GM19351 (cell line): ENCODE data around the gene ARMC9.

Experiments used
- ATAC-seq: cut with Tn5 transposase; IDR thresholded peaks from one replicate; pipeline ENCODE4 v1.9.1; 2021; ENCODE audit warnings: mild to moderate bottlenecking, moderate library complexity; ENCODE audit not compliant: unreplicated experiment

Gene ARMC9

DNA sequence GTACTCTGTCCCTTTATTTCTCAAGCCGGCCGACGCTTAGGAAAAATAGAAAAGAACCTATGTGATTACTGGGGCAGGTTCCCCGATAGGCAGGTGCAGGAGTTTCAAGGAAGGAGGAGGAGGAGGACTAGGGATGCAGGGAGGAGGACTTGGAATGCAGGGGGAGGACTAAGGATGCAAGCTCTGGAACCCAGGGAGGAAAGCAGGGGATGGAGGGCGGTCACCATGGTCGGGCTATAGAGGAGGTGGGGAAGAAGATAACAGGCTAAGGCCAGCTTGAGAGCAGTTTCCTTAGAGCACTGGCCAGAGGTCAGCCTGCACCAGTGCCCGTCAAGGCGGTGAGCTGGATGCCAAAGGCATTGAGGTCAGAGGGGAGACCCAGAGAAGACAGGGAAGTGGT, 178.4 kb downstream of the ARMC9 start:
- ATAC-seq: no peak

DNA sequence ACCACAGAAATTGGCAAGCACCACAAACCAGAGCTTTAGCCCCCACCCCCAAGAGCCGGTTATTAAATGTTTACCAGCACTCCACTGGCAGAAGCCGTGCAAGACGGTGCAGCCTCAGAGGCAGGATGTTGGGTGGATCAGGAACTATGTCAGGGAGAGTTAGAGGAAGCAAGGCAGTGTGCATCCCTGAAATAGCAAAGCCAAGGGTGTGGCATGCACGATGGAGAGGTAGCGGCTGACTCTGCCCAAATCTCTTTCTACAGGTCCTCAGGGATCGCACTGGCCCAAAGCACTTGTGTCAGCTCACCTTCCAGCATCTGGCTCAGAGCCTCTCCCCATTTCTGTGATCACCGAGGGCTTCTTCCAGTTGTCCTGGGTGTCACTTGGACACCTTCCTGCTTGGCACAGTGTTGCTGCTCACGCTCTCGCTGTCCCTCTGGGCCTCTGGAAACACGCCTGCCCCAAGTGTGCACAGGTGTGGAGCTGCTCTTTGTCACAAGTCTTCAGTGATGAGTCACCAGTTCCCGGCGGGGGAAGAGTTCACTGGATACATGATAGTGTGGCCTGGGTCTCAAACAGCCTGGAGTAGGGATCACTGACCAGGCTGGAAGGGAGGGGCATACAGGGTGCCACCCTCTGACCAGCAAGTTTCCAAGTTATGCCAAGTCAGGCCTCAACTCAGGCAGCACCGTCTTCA, 179.7 kb downstream of the ARMC9 start:
- ATAC-seq: no peak

DNA sequence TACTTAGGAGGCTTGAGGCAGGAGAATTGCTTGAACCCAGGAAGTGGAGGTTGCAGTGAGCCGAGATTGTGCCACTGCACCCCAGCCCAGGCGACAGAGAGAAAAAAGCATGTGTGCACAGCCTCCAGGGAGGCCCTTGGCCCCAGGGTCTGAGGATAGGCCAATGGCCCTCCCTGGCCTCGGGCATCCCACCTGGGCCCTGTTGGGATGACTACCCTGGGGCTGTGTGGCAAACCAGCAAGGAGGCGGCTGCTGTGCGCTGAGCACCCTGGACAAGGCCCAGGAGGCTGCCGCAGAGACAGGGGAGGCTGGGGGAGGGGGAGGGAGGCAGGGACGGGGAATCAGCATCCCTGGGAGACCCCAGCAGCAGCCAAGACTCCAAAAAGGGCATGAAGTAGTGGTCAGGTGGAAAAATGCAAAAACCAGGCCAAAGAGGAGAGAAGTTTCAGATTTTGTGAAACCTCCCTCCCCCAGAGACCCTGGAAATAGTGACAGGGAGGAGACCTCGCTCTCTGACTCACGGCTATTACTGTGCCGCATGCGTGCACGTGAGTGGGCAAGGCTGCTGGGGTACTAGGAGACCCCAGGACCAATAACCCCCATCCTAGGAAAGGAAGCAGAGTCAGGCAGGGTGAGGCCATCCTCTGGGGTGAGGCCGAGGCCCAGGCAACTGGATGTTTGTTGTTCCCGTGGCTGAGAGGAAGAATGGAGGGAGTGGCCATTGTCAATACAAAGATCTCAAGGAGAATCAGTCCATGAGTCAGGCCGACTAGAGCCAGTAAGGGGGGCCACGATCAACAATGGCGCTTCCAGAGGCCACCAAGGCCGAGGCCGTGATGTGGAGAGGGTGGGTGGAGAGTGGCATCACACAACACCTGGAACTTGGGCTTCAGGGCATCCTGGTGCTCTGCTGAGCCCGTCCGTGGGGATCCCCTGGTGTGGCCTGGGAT, 181.1 kb downstream of the ARMC9 start:
- no peak for ATAC-seq

DNA sequence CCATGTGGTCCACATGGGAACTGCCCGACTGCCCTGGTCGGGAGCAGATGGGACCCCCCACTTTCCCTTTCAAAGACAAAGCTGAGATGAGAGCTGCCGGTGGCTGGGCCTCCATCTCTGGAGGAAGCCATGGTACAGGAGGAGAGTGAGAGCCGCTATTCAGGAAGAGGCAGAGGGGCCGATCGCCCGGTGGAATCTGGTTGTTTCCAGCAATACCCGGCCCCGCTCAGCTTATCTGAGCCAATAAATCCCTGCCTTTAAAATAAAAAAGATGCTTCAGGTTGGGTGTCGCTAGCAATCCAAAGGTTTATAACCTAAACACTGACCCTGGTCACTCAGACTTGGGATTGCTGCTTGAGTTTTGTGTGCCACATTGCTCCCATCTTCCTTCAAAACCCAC, 181.9 kb downstream of the ARMC9 start:
- ATAC-seq: no peak

DNA sequence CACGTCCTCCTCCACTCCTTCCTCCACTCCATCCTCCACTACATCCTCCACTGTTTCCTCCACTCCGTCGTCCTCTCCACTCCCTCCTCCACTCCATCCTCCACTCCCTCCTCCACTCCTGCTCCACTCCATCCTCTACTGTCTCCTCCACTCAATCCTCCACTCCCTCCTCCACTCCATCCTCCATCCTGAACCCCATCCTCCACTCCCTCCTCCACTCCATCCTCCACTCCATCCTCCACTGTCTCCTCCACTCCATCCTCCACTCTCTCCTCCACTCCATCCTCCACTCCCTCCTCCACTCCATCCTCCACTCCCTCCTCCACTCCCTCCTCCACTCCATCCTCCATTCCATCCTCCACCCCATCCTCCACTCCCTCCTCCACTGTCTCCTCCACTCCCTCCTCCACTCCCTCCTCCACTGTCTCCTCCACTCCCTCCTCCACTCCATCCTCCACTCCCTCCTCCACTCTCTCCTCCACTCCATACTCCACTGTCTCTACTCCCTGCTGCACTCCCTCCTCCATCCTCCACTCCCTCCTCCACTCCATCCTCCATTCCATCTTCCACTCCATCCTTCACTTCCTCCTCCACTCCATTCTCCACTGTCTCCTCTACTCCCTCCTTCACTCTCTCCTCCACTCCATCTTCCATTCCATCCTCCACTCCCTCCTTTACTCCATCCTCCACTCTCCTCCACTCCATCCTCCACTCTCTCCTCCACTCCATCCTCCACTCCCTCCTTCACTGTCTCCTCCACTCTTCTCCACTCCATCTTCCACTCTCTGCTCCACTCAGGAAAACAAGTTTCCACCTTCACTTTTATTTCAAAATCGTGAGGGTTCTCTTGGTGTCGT, 182.8 kb downstream of the ARMC9 start:
- no peak for ATAC-seq

DNA sequence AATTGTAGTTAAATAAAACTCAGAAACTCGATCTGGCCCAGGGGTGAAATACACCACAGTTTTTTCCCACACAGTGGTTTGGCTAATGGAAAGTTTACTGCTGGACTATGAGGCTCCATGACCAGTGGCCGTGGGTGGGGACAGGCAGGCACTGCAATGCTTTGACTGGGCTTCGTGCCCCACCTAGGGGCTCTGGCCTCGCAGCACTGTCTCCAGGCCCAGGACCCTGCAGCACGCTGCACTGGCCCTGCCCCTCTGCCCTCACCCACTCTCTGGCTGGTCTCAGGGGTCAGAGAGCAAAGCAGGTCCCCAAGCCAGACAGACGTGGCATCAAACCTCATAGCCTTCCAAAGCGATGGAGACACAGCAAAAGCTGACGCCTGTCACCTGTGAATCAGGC, 183.7 kb downstream of the ARMC9 start:
- ATAC-seq: no peak

DNA sequence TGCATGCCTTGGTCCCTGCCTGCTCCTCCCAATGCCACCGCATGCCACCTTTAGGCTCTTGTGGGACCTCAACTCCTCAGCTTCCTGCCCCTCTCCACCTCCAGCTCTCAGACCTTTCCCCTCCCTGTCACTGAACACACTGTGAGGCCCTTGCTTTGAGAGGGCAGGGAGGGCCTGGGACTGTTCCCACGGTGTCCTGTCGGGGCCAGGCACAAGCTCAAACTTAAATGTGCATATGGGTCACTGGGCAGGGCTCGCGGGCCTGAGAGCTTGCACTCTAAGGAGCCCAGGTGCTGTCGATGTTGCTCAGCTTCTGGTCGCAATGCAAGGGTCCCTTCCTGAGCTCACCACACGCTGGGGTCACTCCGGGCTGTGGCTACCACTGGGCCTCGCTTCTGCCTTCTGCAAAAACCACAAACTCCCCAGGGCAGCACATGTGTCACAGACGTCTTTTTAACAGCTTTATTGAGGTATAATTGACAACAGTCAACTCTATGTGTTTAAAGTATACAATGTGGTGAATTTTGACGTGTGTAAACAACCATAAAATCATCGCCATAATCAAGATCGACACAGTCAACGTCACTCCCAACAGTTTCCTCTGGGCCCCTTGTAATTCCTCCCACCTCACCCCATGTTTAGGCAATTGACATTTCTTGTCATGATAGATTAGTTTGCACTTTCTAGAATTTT, 185.1 kb downstream of the ARMC9 start:
- no peak for ATAC-seq

DNA sequence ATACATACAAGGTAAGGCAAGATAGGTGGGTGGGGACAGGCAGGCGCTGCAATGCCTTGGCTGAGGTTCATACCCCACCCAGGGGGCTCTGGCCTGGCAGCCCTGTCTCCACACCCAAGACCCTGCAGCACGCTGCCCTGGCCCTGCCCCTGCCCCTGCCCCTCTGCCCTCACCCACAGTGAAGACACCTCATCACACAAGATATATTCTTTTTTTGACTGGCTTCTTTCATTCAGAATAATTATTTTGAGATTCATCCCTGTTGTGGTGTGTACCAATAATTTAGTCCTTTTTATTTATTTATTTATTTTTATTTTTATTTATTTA, 185.6 kb downstream of the ARMC9 start:
- ATAC-seq: no peak

DNA sequence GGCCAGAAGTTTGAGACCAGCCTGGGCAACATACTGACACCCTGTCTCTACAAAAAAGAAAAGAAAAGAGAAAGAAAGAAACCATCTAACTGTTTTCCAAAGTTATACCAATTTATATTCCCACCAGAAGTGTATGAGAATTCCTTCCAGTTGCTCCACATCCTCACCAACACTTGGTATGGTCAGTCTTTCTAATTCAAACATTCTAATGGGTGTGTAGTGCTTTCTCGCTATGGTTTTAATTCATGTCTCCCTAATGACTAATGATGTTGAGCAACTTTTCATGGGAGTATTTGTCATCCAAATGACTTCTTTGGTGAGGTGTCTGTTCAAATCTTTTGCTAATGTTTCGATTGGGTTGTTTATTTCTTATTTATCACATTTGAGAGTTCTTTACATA, 186.5 kb downstream of the ARMC9 start:
- ATAC-seq: no peak

DNA sequence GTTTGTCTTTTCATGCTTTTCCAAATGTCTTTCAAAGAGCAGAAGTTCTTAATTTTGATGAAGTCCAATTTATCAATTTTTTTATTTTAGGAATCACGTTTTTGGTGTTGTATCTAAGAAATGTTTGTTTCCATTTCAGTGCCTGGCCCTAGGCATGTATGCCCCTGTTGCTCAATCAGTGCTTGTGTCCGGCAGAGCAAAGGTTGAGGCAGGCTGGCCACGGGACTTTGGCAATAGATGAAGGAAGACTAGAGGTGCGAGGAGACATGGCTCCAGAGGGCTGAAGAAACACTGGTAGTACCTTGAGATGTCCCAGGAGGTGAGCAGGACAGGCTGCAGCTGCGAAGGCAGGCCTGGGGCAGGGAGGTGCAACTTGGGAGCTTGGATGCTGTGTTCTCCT, 187.0 kb downstream of the ARMC9 start:
- ATAC-seq: no peak

DNA sequence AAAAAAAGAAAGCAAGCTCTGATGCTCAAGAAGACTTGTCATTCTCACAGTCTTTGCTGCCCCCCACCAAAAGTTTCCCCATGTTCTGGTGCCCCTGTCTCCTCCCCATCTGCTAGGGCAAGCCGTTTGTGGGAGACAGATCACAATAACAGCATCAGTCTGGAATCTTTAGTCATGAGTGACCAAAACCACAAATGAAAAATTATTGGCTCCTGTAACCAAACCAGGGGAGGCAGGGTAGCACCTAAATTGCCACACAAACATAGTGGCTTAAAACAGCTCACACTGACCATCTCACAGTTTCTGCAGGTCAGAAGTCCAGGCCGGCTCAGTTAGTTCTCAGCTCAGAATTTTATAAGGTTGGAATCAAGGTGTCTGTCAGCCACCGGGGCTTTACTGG, 188.0 kb downstream of the ARMC9 start:
- ATAC-seq: no peak

DNA sequence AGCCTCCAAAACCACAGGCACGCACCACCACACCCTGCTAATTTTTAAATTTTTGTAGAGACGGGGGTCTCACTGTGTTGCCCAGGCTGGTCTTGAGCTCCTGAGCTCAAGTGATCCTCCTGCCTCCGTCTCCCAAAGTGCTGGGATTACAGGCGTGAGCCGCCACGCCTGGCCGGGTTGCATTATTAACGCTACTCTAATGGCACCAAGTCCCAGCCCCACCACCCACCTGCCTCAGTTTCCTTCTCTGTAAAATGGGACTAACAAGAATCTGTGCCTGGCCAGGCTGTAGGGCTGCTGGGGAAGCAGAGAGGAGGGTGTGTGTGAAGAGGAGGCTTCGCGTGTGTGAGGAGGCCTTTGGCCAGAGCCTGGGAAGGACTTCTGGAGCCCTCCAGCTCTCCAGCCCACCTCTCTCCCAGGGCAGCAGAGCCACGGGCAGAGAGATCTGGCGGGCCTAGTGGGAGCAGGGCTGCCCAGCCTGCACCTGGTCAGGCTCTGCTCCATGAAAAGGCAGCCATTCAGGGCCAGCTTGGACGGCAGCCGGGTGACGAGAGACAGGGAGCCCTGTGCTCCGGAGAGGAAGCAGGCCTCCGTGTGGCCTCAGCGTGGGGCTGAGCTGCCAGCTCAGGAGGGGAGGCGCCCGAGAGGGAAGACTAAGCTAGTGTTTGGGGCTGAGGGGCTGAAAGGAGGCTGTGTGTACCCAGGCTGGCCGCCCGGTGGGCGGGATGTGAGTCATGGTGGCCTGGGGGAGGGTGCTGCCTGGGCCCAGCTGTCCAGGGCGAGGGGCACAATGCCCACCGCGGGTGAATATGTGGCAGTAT, 189.7 kb downstream of the ARMC9 start:
- no peak for ATAC-seq

DNA sequence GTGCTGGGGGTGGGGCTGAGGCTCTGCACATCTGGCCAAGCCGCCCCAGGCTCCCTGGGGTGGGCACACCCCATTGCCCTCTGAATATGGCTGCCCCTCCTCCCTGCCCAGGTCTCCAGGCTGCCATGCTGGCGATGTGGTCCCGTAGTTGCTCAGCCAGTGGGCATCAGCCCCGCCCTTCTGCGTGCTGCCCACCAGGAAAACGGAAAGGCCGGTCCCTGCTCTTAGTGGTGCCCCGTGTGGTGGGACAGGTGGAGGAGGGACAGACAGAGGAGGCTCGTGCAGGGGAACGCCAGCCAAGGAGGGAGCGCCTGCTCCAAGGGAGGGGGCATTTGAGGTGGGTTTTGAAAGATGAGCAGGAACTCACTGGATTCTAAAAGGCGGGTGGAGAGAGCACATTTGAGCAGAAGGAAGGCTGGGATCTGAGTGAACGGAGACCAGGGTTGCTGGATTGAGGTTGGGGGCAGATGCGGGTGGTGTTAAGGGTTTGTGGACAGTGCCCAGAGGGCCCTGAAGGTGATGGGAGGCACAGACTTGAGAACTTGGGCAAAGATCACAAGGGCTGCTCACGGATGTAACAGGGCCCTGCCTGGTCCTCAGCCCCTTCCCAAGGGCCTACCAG, 190.4 kb downstream of the ARMC9 start:
- ATAC-seq: no peak

DNA sequence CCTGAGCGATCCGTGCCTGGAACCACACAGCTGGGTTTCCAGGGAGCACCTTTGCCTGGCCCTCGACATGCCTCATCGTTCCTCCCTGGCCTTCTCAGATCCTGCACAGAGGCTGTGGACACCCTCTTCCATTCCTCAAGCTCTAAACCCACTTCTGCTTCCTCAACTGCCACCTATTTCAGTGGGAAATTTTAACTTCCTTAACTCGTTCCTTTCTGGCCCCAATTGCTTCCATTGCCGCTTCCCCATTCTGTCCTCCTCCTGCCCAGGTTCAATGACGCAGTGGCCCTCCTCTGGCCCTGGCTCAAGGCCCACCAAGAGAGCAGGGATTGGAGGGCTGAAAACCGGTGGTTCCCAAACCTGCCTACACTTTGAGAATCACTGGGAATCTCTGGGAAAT, 192.2 kb downstream of the ARMC9 start:
- no peak for ATAC-seq

DNA sequence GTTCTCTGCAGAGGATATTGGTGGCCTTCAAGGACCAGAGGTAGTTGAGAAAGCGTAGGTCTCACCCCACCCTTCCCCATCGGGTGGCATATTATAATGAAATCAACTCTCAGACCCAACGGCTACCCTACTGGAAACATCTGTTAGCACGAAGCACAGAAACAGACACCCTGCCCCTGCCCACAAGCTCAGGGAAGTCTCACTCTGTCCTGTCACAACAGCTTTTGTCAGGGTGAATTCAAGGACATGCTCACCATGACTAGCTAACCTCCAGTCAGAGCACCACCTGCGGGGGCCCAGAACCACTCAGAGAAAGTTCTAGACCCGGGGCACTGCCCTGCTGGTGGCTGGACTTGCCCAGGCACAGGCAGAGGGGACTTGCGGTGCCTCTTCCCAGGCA, 193.6 kb downstream of the ARMC9 start:
- ATAC-seq: no peak

DNA sequence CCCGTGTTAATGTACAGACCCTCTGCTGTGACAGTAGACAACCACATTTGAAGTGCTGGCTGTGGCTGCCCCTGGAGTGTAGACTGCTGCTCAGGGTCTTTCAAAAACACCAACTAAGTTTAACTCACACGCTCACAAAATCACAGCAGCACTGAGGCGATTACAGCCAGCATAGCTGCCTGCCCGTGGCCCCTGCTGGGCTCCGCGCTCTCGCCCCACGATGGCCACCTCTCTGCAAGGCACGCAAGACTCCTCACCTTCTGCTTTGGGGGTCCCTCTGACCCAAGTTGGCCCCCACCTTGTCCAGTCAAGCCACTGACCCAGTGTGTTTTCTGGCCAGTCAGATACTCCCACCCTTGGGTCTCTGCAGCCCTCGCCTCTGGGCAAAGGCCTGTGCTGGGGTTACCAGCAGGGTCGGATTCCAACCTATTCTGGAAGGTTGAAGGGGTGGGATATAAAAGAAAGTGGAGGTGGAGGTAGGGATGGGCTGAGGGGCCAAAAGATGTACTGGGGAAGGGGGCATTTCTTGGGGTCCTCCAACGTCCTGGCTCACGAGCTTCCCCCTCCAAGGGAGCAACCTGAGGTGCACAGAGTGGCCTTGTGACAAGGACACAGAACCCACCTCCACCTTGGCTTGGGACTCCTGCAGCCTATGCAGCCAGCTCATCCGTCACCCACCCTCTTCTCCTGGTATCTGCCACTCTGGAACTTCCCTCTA, 194.2 kb downstream of the ARMC9 start:
- ATAC-seq: no peak

DNA sequence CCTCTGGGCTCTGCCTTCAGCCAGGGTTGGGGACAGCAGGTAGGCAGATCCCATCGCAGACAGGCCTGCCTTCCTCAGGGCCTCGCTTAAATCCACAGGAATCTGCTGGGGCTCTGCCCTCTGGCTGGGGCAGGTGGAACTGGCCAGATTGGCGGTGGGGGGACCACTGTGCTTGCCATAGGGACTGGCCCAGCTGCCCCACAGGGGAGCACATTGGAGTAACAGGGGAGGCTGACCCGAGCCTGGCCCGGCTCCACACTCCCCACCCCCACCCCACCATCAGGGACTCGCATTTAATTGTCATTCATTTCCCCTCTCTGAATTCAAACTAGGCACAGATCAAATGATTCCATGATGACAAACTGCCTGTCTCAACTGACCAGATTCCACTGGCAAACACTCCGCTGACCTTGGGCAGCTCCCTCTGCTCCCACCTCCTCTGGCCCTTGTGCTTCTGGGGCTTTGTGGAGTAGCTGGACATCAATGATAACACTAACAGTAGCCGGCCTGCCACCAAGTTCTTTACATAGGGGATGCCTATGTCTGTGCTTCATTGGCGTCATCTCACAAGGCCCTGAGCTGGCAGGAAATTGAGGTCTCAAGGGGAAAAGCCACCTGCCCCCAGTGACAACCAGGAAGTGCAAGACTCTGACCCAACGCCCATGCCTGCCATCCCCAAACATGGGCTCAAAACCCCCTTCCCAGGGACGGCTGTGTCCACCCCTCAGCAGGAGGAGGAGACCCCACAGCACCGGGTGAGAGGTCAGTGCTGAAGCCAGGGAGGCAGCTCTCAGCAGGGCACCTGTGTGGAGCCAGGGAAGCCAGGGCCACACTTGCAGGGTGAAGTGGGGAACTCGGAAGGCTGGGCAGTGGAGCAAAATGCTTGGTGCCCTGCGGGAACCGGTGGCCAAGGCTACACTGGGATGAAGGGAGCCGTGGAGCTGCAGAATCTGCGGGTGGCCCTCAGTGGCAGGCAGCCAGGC, 195.0 kb downstream of the ARMC9 start:
- peak; percentile 40 for ATAC-seq
